ENCODE measurements around the gene UBE3B.
A peak's percentile ranks its signal among the peaks of the same experiment; 100 is the strongest.

UBE3B gene

GRCh38 chr12:109459247-109459646, 18.2 kb upstream of the UBE3B start:
- no peak overlapping the region for H3K4me3 ChIP-seq
- no peaks in the 10 kb centered on the region for H3K9me3 ChIP-seq
- H3K27me3 ChIP-seq (ENCODE audit: low read depth) = no peaks in the 10 kb centered on the region
- peaks cover 43% of the 10 kb centered on the region for H3K36me3 ChIP-seq (replicated peaks)
- no peak for DNase-seq (ENCODE audit: low spot score in 2 of 2)
- H3K4me1 ChIP-seq = peaks cover 17% of the 10 kb centered on the region
- in situ Hi-C loops (cut with MboI; ENCODE audit: low sequenced_read_pairs) = no loop called here

- in situ Hi-C loops (cut with MboI; ENCODE audit: low sequenced_read_pairs) = no loop called here
- Histone ChIP-seq H3K36me3 (replicated peaks) (peaks cover 34% of the 10 kb centered on the region), H3K4me1 (peaks cover 17% of the 10 kb centered on the region)
These were observed 16.9 kb upstream of the UBE3B start for GRCh38 chr12:109460538-109460937.

GRCh38 chr12:109461049-109461845, 16.2 kb upstream of the UBE3B start:
- no peak for DNase-seq (ENCODE audit: low spot score in 2 of 2)
- H3K4me1 ChIP-seq = peaks cover 17% of the 10 kb centered on the region
- peaks cover 27% of the 10 kb centered on the region for H3K36me3 ChIP-seq (replicated peaks)

More at GRCh38 chr12:109460538-109460937, 16.9 kb upstream of the UBE3B start:
- H3K27me3 ChIP-seq (ENCODE audit: low read depth) = no peaks in the 10 kb centered on the region
- H3K4me3 ChIP-seq = no peak overlapping the region
- no peak for DNase-seq (ENCODE audit: low spot score in 2 of 2)
- no peaks in the 10 kb centered on the region for H3K9me3 ChIP-seq

GRCh38 chr12:109461846-109462756, 15.3 kb upstream of the UBE3B start:
- in situ Hi-C loops (cut with MboI; ENCODE audit: low sequenced_read_pairs) = no loop called here
- peaks cover 17% of the 10 kb centered on the region for H3K4me1 ChIP-seq
- H3K36me3 ChIP-seq (replicated peaks) = peaks cover 19% of the 10 kb centered on the region
- DNase-seq (ENCODE audit: low spot score in 2 of 2) = peak in 1 of 2 experiments; percentile 43
- H3K27me3 ChIP-seq (ENCODE audit: low read depth) = no peaks in the 10 kb centered on the region
- no peak overlapping the region for H3K4me3 ChIP-seq
- H3K9me3 ChIP-seq = no peaks in the 10 kb centered on the region

More at GRCh38 chr12:109461049-109461845, 16.2 kb upstream of the UBE3B start:
- H3K27me3 ChIP-seq (ENCODE audit: low read depth) = no peaks in the 10 kb centered on the region
- no peak overlapping the region for H3K4me3 ChIP-seq
- H3K9me3 ChIP-seq = no peaks in the 10 kb centered on the region
- in situ Hi-C loops (cut with MboI; ENCODE audit: low sequenced_read_pairs) = no loop called here

GRCh38 chr12:109462868-109463692, 14.4 kb upstream of the UBE3B start:
- H3K27me3 ChIP-seq (ENCODE audit: low read depth) = no peaks in the 10 kb centered on the region
- in situ Hi-C loops (cut with MboI; ENCODE audit: low sequenced_read_pairs) = no loop called here
- peaks cover 17% of the 10 kb centered on the region for H3K4me1 ChIP-seq
- DNase-seq (ENCODE audit: low spot score in 2 of 2) = no peak
- no peak overlapping the region for H3K4me3 ChIP-seq
- H3K36me3 ChIP-seq (replicated peaks) = peaks cover 12% of the 10 kb centered on the region
- H3K9me3 ChIP-seq = no peaks in the 10 kb centered on the region

GRCh38 chr12:109463756-109464155, 13.7 kb upstream of the UBE3B start:
- in situ Hi-C loops (cut with MboI; ENCODE audit: low sequenced_read_pairs) = no loop called here
- no peak for DNase-seq (ENCODE audit: low spot score in 2 of 2)
- peaks cover 11% of the 10 kb centered on the region for H3K36me3 ChIP-seq (replicated peaks)
- H3K9me3 ChIP-seq = no peaks in the 10 kb centered on the region
- no peaks in the 10 kb centered on the region for H3K27me3 ChIP-seq (ENCODE audit: low read depth)
- H3K4me1 ChIP-seq = peaks cover 13% of the 10 kb centered on the region
- no peak overlapping the region for H3K4me3 ChIP-seq

GRCh38 chr12:109464642-109465351, 12.6 kb upstream of the UBE3B start:
- no peak for DNase-seq (ENCODE audit: low spot score in 2 of 2)
- Histone ChIP-seq H3K4me3 (no peak overlapping the region), H3K36me3 (replicated peaks) (peaks cover 17% of the 10 kb centered on the region), H3K27me3 (ENCODE audit: low read depth) (no peaks in the 10 kb centered on the region), H3K4me1 (peaks cover 8% of the 10 kb centered on the region), H3K9me3 (no peaks in the 10 kb centered on the region)
- in situ Hi-C loops (cut with MboI; ENCODE audit: low sequenced_read_pairs) = no loop called here

- Histone ChIP-seq H3K27me3 (ENCODE audit: low read depth) (no peaks in the 10 kb centered on the region), H3K4me3 (no peak overlapping the region), H3K36me3 (replicated peaks) (peaks cover 13% of the 10 kb centered on the region), H3K4me1 (peaks cover 8% of the 10 kb centered on the region), H3K9me3 (no peaks in the 10 kb centered on the region)
- DNase-seq (ENCODE audit: low spot score in 2 of 2) = no peak
- in situ Hi-C loops (cut with MboI; ENCODE audit: low sequenced_read_pairs) = no loop called here
These were observed 11.1 kb upstream of the UBE3B start for GRCh38 chr12:109466305-109466704.

GRCh38 chr12:109466821-109467220, 10.6 kb upstream of the UBE3B start:
- H3K36me3 ChIP-seq (replicated peaks) = peaks cover 13% of the 10 kb centered on the region
- in situ Hi-C loops (cut with MboI; ENCODE audit: low sequenced_read_pairs) = no loop called here
- no peak for DNase-seq (ENCODE audit: low spot score in 2 of 2)

GRCh38 chr12:109467978-109468676, 9.3 kb upstream of the UBE3B start:
- Histone ChIP-seq H3K27me3 (ENCODE audit: low read depth) (no peaks in the 10 kb centered on the region), H3K4me3 (no peak overlapping the region), H3K36me3 (replicated peaks) (peaks cover 19% of the 10 kb centered on the region), H3K4me1 (no peaks in the 10 kb centered on the region; the same call in 1 of the 2 replicates), H3K9me3 (no peaks in the 10 kb centered on the region)
- no peak for DNase-seq (ENCODE audit: low spot score in 2 of 2)
- in situ Hi-C loops (cut with MboI; ENCODE audit: low sequenced_read_pairs) = no loop called here

More at GRCh38 chr12:109466821-109467220, 10.6 kb upstream of the UBE3B start:
- no peaks in the 10 kb centered on the region for H3K27me3 ChIP-seq (ENCODE audit: low read depth)
- no peaks in the 10 kb centered on the region for H3K9me3 ChIP-seq
- H3K4me1 ChIP-seq = peaks cover 8% of the 10 kb centered on the region
- H3K4me3 ChIP-seq = no peak overlapping the region

GRCh38 chr12:109469517-109469916, 7.9 kb upstream of the UBE3B start:
- Histone ChIP-seq H3K36me3 (replicated peaks) (peaks cover 15% of the 10 kb centered on the region), H3K9me3 (no peaks in the 10 kb centered on the region), H3K27me3 (ENCODE audit: low read depth) (no peaks in the 10 kb centered on the region), H3K4me1 (no peaks in the 10 kb centered on the region), H3K4me3 (no peak overlapping the region)
- no peak for DNase-seq (ENCODE audit: low spot score in 2 of 2)
- in situ Hi-C loops (cut with MboI; ENCODE audit: low sequenced_read_pairs) = no loop called here

GRCh38 chr12:109473006-109473405, 4.4 kb upstream of the UBE3B start:
- H3K36me3 ChIP-seq (replicated peaks) = peaks cover 15% of the 10 kb centered on the region
- no peak for DNase-seq (ENCODE audit: low spot score in 2 of 2)
- H3K4me3 ChIP-seq = no peak overlapping the region
- H3K27me3 ChIP-seq (ENCODE audit: low read depth) = no peaks in the 10 kb centered on the region
- H3K4me1 ChIP-seq = 0 out of 2 replicates have a peak, but pooled peaks cover 5% of the 10 kb centered on the region
- no peaks in the 10 kb centered on the region for H3K9me3 ChIP-seq
- in situ Hi-C loops (cut with MboI; ENCODE audit: low sequenced_read_pairs) = no loop called here

All from HAP-1 (cell line).